Activated effector memory CD4-positive, alpha-beta T cell treated with anti-CD3 and anti-CD28 coated beads, Interleukin-2, amount 50 U/mL, for 16 hours (primary cell): ENCODE data around the gene SATB1.
"Not testable (repeated sequence)": the region's sequence is repeated elsewhere in the genome, so short reads cannot be mapped to it uniquely, and the experiment has no call there.

Experiments
- DNase-seq: peaks from one replicate; pipeline ENCODE4 v3.0.0-alpha.2; 2020

SATB1 gene

DNA sequence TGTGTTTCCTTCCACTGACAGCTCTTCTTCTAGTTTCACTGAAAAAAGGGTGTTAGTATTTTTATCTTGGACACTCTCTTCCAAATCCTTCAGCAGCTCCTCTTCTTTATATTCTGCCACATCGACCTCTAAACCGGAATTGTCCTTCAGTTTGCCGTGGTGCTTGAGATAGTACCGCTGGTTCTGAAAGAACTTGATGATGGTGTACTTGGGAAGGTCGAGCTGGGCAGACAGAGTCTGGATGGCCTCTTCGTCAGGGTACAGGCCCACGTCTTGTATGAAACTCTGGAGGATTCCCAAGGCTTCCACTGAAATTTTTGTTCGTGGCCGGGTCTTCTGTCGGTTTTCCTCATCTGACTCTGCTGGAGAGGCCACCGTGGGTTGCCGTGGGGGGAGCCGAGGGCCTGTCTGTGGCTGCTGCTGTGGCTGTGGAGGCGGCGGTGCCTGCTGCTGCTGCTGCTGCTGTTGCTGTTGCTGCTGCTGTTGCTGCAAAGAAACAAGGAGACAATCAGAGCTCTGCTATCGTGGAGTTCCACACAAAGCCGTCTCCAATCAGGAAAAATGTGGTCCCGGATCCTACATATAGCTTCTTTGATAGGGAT is 75.8 kb downstream of the SATB1 start:
- no peak for DNase-seq

DNA sequence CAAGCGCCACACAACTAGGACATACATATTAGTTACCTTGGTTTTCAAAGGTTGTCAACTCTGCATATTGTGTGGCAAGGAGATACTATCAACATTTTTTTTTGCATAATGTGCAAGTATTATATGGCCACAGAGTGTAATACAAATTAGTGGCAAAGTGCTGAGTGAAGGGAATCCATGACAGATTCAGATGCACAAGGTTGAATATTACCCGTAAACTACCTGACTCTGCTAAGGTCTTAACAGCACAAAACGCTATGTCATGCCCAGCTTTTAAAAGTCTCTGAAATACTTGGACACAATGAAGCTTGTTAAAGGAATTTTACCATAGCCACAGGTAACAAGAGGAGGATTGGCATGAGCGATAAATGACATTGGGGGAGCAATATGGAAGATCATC is 79.0 kb downstream of the SATB1 start:
- no peak for DNase-seq

DNA sequence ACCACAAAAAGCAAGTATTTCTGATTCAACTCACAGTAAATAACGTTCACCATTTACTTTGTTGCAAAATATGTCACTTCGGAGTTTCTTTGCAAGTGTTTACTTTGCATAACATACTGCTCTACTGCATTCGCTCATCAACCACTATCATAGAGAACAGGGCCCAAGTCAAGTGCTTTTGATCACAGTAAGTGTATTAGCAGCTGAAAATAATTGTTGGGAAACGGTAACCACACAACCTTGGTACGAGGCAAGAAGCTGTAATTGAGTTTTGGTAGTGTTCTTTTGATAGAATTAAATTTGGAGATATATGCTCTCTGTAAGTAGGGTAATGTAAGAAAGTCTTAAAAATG is 80.1 kb downstream of the SATB1 start:
- DNase-seq, result no peak

DNA sequence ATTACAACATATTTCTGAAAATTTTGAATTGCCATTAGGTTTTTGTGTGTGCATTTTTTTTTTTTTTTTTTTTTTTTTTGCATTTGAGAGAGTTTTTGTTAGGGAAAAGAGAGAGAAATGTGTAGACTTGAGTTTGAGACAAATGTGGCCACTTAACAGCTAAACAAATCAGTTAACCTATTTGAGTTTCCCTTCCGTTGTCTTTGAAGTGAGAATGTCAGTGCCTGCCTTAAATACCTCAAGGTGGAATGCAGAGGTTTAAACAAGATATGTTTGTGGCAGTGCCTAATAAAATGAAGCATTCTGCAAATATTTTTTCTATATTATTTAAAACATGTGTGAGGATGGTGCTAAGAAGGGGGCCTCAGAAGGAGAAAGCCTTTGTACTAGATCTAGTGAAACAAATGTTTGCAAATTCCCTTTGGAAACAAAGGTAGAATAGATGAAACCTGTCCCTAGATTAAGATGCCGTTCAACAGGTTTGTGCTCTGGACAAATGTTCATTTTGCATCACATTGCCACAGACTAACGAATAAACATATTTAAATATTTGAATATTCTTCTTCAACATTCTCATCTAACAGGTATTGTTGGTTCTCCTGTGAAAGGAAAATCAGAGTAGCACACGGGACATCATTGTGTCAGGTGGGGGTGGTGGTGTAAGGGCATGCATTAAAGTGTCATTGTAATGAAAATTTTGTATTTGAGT is 80.7 kb downstream of the SATB1 start:
- no peak for DNase-seq

DNA sequence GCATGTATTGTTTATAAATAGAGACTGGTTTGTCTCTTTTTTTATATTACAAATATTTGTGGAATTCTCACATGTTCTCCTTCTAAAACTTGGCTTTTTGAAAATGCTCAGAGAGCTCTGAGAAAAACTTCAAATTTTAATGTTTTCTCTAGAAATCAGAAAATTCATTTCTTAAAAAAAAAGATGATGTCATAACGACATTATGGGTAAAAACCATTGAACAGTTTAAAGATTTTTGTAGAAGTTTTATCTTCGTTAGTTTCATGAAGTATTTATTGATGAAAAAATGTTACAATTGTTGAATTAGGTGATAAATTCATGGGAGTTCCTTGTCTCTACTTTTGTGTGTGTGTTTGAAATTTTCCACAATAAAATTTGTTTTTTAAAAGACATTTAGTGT is 81.3 kb downstream of the SATB1 start:
- no peak for DNase-seq

DNA sequence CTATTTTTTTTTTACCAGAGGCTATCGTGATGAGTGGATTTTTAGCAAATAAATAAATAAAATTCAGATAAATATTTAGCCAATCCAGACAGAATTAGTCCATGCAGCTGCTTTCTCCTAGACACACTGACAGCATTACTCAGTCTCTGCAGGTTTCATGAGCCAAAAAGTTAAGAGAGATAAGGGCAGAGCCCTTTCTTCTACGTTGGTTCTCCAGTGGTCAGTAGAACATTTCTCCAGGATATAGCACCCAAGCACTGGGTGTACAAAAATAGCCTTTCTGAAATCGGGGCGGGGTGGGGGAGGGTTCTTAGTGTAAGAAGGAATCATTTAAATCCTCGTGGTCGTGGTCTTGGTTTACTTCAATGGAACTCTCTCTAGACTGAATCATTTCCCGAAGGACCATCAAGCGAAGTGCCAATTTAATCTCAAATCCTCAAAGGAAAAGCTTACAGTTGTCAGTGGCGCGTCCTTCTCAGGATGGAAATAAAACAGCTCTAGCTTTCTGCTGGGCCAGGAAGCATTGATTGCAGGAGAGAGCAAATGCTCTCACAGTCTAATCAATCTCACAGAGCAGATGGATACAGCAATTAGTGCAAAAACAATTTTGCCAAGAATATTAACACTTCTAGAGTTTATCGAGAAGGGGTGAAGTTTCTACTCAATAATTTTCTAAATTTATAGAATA is 86.2 kb downstream of the SATB1 start:
- DNase-seq, result no peak

DNA sequence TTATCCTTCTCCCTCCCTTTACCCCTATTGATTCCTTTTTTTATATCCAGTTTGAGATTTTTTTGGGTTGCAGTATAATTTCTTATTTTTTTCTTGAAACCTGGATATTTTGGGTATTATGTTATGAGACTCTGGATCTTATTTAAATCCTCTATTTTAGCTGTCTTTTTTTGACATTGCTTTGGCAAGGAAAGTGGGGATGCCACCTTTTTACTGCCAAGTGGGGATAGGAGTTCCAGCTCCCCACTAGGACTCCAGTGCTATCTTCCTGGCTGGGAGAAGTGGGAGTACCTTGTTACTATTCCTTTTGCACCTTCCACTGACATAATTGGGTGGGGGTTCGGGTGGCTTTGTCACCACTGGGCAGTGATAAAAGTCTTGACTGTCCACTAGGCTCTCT is 87.9 kb downstream of the SATB1 start:
- DNase-seq, result no peak

DNA sequence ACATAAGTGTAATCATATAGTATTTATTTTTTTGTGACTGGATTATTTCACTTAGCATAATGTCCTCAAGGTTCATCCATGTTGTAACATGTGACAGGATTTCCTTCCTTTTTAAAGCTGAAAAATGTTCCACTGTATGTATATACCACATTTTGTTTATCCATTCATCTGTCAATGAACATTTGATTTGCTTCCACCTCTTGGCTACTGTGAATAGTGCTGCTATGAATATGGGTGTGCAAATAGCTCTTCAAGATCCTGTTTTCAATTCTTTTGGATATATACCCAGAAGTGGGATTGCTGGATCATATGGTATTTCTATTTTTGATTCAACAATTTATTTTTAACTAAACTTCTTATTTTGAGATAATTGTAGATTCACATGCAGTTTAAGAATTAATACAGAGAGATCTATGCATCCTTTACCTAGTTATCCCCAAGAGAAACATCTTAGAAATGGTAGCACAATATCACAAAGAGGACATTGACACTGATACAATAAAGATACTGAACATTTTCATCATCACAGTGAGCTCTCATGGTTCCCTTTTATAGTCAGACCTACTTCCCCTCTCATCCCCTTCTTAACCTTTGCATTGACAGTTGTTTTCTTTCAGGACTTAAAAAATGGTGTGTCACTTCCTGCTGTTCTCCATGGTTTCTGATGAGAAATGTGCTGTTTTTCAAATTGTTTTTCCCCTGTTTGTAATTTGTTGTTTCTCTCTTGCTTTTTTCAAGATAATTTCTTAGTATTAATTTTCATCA is 90.1 kb downstream of the SATB1 start:
- DNase-seq, result no peak

DNA sequence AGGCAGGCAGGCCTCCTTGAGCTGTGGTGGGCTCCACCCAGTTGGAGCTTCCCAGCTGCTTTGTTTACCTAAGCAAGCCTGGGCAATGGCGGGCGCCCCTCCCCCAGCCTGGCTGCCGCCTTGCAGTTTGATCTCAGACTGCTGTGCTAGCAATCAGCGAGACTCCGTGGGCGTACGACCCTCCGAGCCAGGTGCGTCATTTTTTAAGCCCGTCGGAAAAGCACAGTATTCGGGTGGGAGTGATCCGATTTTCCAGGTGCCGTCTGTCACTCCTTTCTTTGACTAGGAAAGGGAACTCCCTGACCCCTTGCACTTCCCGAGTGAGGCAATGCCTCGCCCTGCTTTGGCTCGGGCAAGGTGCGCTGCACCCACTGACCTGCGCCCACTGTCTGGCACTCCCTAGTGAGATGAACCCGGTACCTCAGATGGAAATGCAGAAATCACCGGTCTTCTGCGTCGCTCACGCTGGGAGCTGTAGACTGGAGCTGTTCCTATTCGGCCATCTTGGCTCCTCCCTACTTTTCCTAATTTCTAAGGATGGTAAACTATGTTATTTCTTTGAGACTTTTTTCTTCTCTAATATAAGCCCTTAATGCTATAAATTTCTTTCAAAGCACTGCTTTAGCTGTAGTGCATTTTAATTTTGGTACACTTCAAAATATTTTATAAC is 94.2 kb downstream of the SATB1 start:
- DNase-seq, result not testable (repeated sequence)

DNA sequence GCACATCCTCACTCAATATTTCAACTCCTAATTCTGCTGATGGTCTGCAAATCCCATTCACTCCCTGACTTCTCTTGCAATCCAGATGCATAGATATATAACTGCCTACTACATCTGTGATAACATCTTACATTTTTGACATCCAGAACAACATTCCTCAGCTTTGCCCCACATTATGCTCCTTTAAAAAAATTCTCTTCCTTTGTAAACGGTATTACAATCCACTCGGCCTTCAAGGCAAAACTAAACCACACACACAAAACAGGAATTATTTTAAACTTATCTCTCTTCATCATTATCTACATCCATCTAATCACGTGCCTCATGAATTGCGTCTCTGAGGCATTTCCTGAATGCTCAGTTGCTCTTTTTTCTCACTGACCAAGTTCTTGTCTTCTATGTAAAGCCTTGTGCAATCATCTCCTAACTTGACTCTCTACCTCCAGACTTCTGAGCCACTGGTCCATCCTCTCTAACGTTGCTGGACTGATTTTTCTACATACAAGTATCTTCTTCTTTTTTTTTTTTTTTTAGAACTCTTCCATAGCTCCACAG is 117.0 kb downstream of the SATB1 start:
- no peak for DNase-seq

DNA sequence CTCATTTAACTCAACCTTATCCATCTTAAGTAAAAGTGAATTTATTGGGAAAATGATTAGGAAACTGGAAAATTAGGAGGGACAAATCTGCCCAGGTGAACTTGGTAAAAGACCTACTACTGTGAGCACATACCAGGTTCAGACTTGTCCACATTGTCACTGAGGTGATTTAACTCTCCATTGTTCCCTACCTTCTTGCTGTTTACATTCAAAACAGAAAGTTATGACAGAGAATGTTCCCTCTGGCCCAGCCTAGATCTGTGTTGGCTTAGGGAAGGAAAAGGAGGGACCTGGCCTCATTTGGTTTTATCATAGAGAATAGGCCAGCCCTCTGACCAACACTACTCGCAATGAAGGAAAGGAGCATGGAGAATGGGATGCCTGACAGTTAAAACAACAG is 117.6 kb downstream of the SATB1 start:
- DNase-seq, result no peak

DNA sequence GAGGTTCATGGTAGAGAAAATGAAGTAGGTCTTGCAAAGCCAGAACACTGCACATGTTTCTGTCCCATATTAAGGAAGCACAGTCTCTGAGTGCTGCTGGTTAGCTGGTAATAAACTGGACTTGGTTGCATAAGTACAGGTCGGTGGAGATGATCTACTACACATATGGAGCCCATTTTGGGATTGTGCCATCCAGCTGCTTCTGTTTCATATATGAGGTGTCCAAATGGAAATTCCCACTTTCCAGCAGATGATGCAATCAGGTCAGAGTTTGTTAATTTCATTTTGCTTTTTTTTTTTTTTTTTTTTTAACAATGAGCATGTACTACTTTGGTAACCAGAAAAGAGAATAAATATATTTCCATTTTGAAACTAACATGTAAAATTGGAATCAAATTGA is 122.6 kb downstream of the SATB1 start:
- DNase-seq, result no peak

DNA sequence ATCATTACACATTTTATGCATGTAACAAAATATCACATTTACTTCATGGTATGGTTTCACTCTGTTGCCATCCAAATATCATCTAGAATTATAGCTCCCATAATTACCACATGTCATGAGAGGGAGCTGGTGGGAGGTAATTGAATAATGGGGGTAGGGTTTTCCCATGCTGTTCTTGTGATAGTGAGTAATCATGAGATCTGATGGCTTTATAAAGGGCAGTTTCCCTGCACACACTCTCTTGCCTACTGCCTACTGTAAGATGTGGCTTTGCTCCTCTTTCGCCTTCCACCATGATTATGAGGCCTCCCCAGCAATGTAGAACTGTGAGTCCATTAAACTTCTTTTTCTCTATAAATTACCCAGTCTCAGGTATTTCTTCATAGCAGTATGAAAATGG is 123.4 kb downstream of the SATB1 start:
- DNase-seq, result no peak

DNA sequence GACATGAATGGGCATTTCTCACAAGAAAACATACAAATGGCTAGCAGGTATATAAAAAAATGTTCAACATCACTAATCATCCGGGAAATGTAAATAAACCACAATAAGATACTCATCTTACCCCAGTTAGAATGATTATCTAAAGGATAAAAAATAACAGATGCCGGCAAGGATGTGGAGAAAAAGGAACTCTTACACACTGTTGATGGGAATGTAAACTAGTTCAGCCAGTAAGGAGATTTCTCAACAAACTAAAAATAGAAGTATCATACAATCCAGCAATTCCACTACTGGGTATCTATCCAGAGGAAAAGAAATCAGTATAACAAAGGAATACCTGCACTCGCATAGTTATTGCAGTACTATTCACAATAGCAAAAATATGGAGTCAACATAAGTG is 124.2 kb downstream of the SATB1 start:
- no peak for DNase-seq

DNA sequence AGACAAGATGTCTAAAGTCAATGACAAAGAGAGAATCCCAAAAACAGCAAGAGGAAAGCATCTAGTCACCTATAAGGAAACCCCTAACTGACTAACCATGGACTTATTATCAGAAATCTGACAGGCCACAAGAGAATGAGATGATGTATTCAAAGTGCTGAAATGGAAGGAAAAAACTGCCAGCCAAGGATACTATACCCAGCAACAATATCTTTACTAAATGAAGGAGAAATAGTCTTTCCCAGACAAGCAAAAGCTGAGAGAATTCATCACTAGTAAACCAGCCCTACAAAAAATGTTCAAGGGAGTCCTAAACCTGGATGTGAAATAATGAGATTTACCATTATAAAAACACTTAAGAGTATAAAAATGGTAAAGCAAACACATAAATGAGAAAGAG is 128.0 kb downstream of the SATB1 start:
- no peak for DNase-seq
